GM18868 (cell line): Measurements from ENCODE around the gene BCAS1.

Source experiments
- ATAC-seq: cut with Tn5 transposase; IDR thresholded peaks from one replicate; pipeline ENCODE4 v1.9.1; 2021; ENCODE audit warnings: mild to moderate bottlenecking, moderate library complexity; ENCODE audit not compliant: unreplicated experiment

The BCAS1 gene

GRCh38 chr20:54051068-54051467 lies 19.3 kb downstream of the BCAS1 start:
- no peak for ATAC-seq

GRCh38 chr20:54048891-54049545 lies 21.4 kb downstream of the BCAS1 start:
- ATAC-seq = no peak

- no peak for ATAC-seq
These were observed 21.9 kb downstream of the BCAS1 start for GRCh38 chr20:54048481-54048880.

- no peak for ATAC-seq
These were observed 22.7 kb downstream of the BCAS1 start for GRCh38 chr20:54047720-54048119.

GRCh38 chr20:54047048-54047447 lies 23.3 kb downstream of the BCAS1 start:
- no peak for ATAC-seq

GRCh38 chr20:54044156-54044555 lies 26.2 kb downstream of the BCAS1 start:
- ATAC-seq = peak; percentile 88

- peak; percentile 44 for ATAC-seq
These were observed 27.1 kb downstream of the BCAS1 start for GRCh38 chr20:54043076-54043967.

GRCh38 chr20:54042021-54042420 lies 28.4 kb downstream of the BCAS1 start:
- ATAC-seq = no peak

GRCh38 chr20:54041336-54041735 lies 29.1 kb downstream of the BCAS1 start:
- ATAC-seq = no peak

- ATAC-seq = no peak
These were observed 29.9 kb downstream of the BCAS1 start for GRCh38 chr20:54040531-54040930.

- no peak for ATAC-seq
These were observed 31.4 kb downstream of the BCAS1 start for GRCh38 chr20:54038961-54039360.

GRCh38 chr20:54037525-54037924 lies 32.9 kb downstream of the BCAS1 start:
- no peak for ATAC-seq

- no peak for ATAC-seq
These were observed 40.8 kb downstream of the BCAS1 start for GRCh38 chr20:54029643-54030042.

GRCh38 chr20:54029176-54029575 lies 41.2 kb downstream of the BCAS1 start:
- ATAC-seq = no peak

GRCh38 chr20:54028276-54029011 lies 42.0 kb downstream of the BCAS1 start:
- no peak for ATAC-seq

- ATAC-seq = no peak
These were observed 42.7 kb downstream of the BCAS1 start for GRCh38 chr20:54027704-54028103.

- ATAC-seq = no peak
These were observed 43.9 kb downstream of the BCAS1 start for GRCh38 chr20:54026295-54027064.

- ATAC-seq = no peak
These were observed 45.1 kb downstream of the BCAS1 start for GRCh38 chr20:54025251-54025771.

- ATAC-seq = no peak
These were observed 47.0 kb downstream of the BCAS1 start for GRCh38 chr20:54023406-54023805.

- no peak for ATAC-seq
These were observed 48.8 kb downstream of the BCAS1 start for GRCh38 chr20:54021446-54022235.
